Activated naive CD4-positive, alpha-beta T cell treated with anti-CD3 and anti-CD28 coated beads, Interleukin-2, amount 50 U/mL, for 24 hours (primary cell): ENCODE results near the gene SEC14L1.
A peak's percentile ranks its signal among the peaks of the same experiment; 100 is the strongest.

Experiments
- H3K27ac Mint-ChIP-seq: one replicate; pipeline ENCODE4 v1.8.0; 2021; ENCODE audit warnings: mild to moderate bottlenecking, mixed read lengths
- H3K27me3 Mint-ChIP-seq: one replicate; pipeline ENCODE4 v1.8.0; 2021; ENCODE audit warnings: mixed read lengths
- H3K36me3 Mint-ChIP-seq: one replicate; pipeline ENCODE4 v1.8.0; 2021; ENCODE audit warnings: mixed read lengths
- H3K4me1 Mint-ChIP-seq: one replicate; pipeline ENCODE4 v1.8.0; 2021; ENCODE audit warnings: mixed read lengths
- H3K4me3 Mint-ChIP-seq: one replicate; pipeline ENCODE4 v1.8.0; 2021; ENCODE audit warnings: mild to moderate bottlenecking, mixed read lengths
- H3K9me3 Mint-ChIP-seq: one replicate; pipeline ENCODE4 v1.8.0; 2021; ENCODE audit warnings: mixed read lengths

Gene SEC14L1

DNA sequence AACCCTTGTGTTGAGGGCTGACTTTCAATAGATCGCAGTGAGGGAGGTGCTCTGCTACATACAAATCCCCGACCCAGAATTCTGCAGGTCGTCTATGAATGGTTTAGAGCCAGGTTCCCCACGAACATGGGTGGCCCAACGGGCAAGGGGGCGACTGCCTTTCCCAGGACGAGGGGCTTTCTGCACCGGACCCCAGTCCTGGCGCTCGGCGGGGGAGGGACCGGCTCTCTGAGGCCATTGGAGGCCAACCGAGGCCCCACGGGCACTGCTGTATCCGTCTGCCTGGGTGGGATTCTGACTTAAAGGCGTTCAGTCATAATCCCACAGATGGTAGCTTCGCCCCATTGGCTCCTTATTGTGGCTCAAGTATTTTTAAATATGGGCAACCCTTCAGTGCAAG, 21.2 kb downstream of the SEC14L1 start:
- H3K36me3 Mint-ChIP-seq = peaks cover 17% of the 10 kb centered on the region
- no peaks in the 10 kb centered on the region for H3K27me3 Mint-ChIP-seq
- H3K4me1 Mint-ChIP-seq = peaks cover 55% of the 10 kb centered on the region
- H3K27ac Mint-ChIP-seq = no peak overlapping the region
- H3K4me3 Mint-ChIP-seq = no peak overlapping the region
- no peaks in the 10 kb centered on the region for H3K9me3 Mint-ChIP-seq

GRCh38 chr17:77163001-77163400, 22.2 kb downstream of the SEC14L1 start:
- H3K27me3 Mint-ChIP-seq = no peaks in the 10 kb centered on the region
- peaks cover 21% of the 10 kb centered on the region for H3K36me3 Mint-ChIP-seq
- H3K9me3 Mint-ChIP-seq = peaks cover 7% of the 10 kb centered on the region
- no peak overlapping the region for H3K27ac Mint-ChIP-seq
- H3K4me1 Mint-ChIP-seq = peaks cover 55% of the 10 kb centered on the region
- H3K4me3 Mint-ChIP-seq = no peak overlapping the region

GRCh38 chr17:77163511-77164280, 22.9 kb downstream of the SEC14L1 start:
- Mint-ChIP-seq H3K4me1 (peaks cover 50% of the 10 kb centered on the region), H3K27me3 (no peaks in the 10 kb centered on the region), H3K9me3 (peaks cover 10% of the 10 kb centered on the region), H3K36me3 (peaks cover 22% of the 10 kb centered on the region), H3K4me3 (no peak overlapping the region), H3K27ac (no peak overlapping the region)

- peaks cover 50% of the 10 kb centered on the region for H3K4me1 Mint-ChIP-seq
- peaks cover 10% of the 10 kb centered on the region for H3K9me3 Mint-ChIP-seq
- peak overlapping the region; percentile 55 for H3K27ac Mint-ChIP-seq
- no peak overlapping the region for H3K4me3 Mint-ChIP-seq
- peaks cover 27% of the 10 kb centered on the region for H3K36me3 Mint-ChIP-seq
- H3K27me3 Mint-ChIP-seq = no peaks in the 10 kb centered on the region
Observed at GRCh38 chr17:77164483-77165091, 23.8 kb downstream of the SEC14L1 start.

DNA sequence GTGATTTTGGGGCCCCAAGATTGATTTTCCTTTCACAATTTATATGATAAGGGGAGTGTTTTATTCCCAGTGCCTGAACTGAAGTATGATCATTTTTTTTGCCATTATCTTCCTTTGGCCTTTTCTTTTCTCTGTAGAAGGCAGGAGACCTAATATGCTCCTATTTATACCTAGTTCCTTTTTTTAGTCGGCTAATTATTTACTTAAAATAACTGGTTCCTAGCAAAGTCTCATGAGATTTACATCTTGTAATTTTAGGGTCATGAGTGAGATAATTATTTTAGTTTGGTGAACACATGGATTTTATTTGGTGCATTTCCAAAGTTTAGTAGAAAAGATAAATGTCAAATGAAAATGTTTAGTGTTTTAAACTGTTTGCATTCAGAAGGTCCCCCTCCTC, 24.8 kb downstream of the SEC14L1 start:
- Mint-ChIP-seq H3K27ac (no peak overlapping the region), H3K4me3 (no peak overlapping the region), H3K36me3 (peaks cover 34% of the 10 kb centered on the region), H3K27me3 (no peaks in the 10 kb centered on the region), H3K4me1 (peaks cover 41% of the 10 kb centered on the region), H3K9me3 (peaks cover 10% of the 10 kb centered on the region)

GRCh38 chr17:77167472-77168306, 26.9 kb downstream of the SEC14L1 start:
- H3K27ac Mint-ChIP-seq = no peak overlapping the region
- H3K9me3 Mint-ChIP-seq = peaks cover 10% of the 10 kb centered on the region
- H3K4me3 Mint-ChIP-seq = no peak overlapping the region
- H3K36me3 Mint-ChIP-seq = peaks cover 41% of the 10 kb centered on the region
- H3K4me1 Mint-ChIP-seq = peaks cover 23% of the 10 kb centered on the region
- H3K27me3 Mint-ChIP-seq = no peaks in the 10 kb centered on the region

DNA sequence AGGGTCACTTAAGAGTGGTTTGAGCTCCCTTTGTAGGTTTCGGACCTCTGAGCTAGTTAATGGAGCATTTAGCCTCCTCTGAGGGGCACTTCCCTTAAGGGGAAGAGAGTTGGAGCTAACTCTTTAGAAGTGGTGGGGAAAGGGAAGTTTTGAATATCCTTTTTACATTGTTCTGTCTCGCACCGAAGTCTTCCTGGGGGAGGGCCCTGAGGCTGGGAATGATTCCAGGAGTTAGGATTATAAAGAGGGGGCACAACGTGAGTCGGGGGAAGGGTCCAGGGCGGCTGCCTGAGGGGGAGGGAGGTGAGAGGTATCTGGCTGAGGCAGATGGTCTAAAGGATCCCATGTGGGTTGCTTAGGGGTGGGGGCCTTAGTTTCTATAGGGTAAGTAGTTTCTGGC, 32.3 kb downstream of the SEC14L1 start:
- H3K36me3 Mint-ChIP-seq = peaks cover 36% of the 10 kb centered on the region
- H3K9me3 Mint-ChIP-seq = peaks cover 3% of the 10 kb centered on the region
- H3K4me1 Mint-ChIP-seq = peaks cover 3% of the 10 kb centered on the region
- no peaks in the 10 kb centered on the region for H3K27me3 Mint-ChIP-seq
- no peak overlapping the region for H3K27ac Mint-ChIP-seq
- no peak overlapping the region for H3K4me3 Mint-ChIP-seq

- H3K27ac Mint-ChIP-seq = no peak overlapping the region
- peaks cover 26% of the 10 kb centered on the region for H3K36me3 Mint-ChIP-seq
- H3K9me3 Mint-ChIP-seq = no peaks in the 10 kb centered on the region
- H3K27me3 Mint-ChIP-seq = no peaks in the 10 kb centered on the region
- peaks cover 13% of the 10 kb centered on the region for H3K4me1 Mint-ChIP-seq
- no peak overlapping the region for H3K4me3 Mint-ChIP-seq
Observed at GRCh38 chr17:77174928-77175661, 34.3 kb downstream of the SEC14L1 start.

DNA sequence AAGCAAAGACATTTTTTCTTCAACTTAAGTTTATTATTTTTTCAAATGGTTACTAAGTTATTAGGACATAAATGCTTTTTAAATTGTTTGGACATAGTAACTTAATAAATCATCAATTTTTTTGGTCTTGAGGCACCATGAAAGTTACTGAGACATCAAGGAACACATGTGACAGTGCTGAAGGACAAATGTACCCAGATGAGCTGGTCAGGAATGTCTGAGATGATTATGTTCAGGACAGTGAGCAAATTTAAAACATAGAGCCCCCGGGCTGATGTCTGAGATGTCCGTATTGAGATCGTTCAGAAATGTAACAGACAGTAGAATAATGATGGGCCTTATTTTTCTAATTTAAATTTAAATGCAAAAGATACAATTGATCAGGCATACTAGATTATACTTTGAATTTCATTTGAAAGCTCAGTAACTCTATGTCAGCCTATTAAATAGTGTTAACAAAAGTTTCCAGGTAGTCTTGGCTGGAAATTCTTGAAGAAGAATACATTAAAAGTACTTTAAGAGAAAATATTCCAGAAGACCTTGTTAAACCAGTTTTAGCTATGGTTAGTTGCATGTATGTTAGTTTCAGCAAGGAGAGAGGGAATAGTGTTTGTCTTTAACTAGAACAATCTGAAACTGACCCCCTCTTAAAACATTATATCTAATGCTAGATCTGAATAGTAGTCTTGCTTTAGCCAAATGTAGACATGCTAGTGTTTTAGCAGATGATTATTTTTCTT, 36.4 kb downstream of the SEC14L1 start:
- no peak overlapping the region for H3K27ac Mint-ChIP-seq

DNA sequence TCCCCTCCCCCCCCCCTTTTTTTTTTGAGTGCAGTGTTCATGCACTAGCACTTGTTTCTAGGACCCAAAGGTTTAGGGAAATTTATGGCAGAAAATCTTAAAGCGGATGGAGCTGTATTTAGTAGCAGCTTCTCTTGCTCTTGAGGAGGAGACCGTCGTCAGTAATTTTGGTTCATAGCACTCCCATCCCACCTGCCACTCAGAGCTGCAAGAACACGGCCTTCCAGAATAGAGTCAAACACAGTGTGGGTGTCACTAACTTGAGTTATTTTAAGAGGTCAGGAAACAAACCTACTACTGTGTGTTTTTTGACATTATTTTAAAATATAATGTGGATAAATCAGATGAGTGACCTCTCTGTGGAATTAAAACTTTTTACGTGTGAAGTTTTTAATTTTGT, 37.3 kb downstream of the SEC14L1 start:
- Mint-ChIP-seq H3K4me1 (peaks cover 43% of the 10 kb centered on the region), H3K4me3 (no peak overlapping the region), H3K27me3 (no peaks in the 10 kb centered on the region), H3K36me3 (peaks cover 13% of the 10 kb centered on the region), H3K27ac (no peak overlapping the region), H3K9me3 (no peaks in the 10 kb centered on the region)

More for the DNA sequence above, 36.4 kb downstream of the SEC14L1 start:
- Mint-ChIP-seq H3K9me3 (no peaks in the 10 kb centered on the region), H3K4me1 (peaks cover 34% of the 10 kb centered on the region), H3K4me3 (no peak overlapping the region), H3K27me3 (no peaks in the 10 kb centered on the region), H3K36me3 (peaks cover 18% of the 10 kb centered on the region)

GRCh38 chr17:77178563-77178962, 37.8 kb downstream of the SEC14L1 start:
- no peak overlapping the region for H3K27ac Mint-ChIP-seq
- peaks cover 48% of the 10 kb centered on the region for H3K4me1 Mint-ChIP-seq

GRCh38 chr17:77180503-77181357, 40.0 kb downstream of the SEC14L1 start:
- H3K4me1 Mint-ChIP-seq = peaks cover 50% of the 10 kb centered on the region
- peaks cover 1% of the 10 kb centered on the region for H3K36me3 Mint-ChIP-seq
- peak overlapping the region; percentile 23 for H3K27ac Mint-ChIP-seq
- no peaks in the 10 kb centered on the region for H3K27me3 Mint-ChIP-seq
- no peak overlapping the region for H3K4me3 Mint-ChIP-seq
- H3K9me3 Mint-ChIP-seq = no peaks in the 10 kb centered on the region

More at GRCh38 chr17:77178563-77178962, 37.8 kb downstream of the SEC14L1 start:
- Mint-ChIP-seq H3K27me3 (no peaks in the 10 kb centered on the region), H3K4me3 (no peak overlapping the region), H3K36me3 (peaks cover 12% of the 10 kb centered on the region), H3K9me3 (no peaks in the 10 kb centered on the region)

GRCh38 chr17:77182205-77183172, 41.7 kb downstream of the SEC14L1 start:
- Mint-ChIP-seq H3K36me3 (no peaks in the 10 kb centered on the region), H3K4me1 (peaks cover 50% of the 10 kb centered on the region), H3K4me3 (peak overlapping the region; percentile 63), H3K9me3 (no peaks in the 10 kb centered on the region), H3K27ac (peak overlapping the region; percentile 56), H3K27me3 (no peaks in the 10 kb centered on the region)
